ENCODE data around the gene REC114. TPM values are rescaled to one million over a fixed set of nuclear protein-coding genes. Genes with fewer than 3 reads are reported as not detected.

REC114 gene
- total RNA-seq, 1 donor from 2014 or later, result not detected

GRCh38 chr15:73467758-73468157 is 24.8 kb downstream of the REC114 start:
- Histone ChIP-seq H3K36me3 (ENCODE audit: control insufficient read depth, insufficient read depth, low read length) (no peaks in the 10 kb centered on the region), H3K4me3 (ENCODE audit: low read depth, low read length) (no peak overlapping the region), H3K27me3 (ENCODE audit: control insufficient read depth, insufficient read depth, low read length) (no peaks in the 10 kb centered on the region)
- no peak for DNase-seq (ENCODE audit: low read depth)
- TF ChIP-seq CTCF (IDR thresholded peaks at IDR 0.05; ENCODE audit: insufficient read depth, low read length, poor library complexity, severe bottlenecking), result no peak

DNA sequence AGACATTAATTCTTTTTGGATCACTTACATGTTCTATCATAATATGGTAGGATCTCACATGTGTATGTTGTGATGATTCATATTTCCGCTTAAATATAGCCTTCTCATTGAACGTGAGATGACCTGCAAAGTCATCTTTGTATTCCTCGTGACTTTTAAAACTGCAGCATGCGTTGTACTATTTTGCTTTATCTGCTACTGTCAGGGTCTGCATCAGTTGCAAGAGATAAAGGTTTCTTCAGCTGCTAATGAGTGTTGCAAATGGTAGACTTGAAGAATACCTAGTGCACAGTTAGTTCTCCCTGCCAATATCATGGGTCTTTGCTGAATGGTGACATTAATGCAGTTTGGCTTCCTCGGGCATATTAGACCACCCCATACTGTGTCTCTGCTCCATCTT is 31.8 kb downstream of the REC114 start:
- no peak for DNase-seq (ENCODE audit: low read depth)
- no peak for TF ChIP-seq CTCF (IDR thresholded peaks at IDR 0.05; ENCODE audit: insufficient read depth, low read length, poor library complexity, severe bottlenecking)
- Histone ChIP-seq H3K4me3 (ENCODE audit: low read depth, low read length) (no peak overlapping the region), H3K36me3 (ENCODE audit: control insufficient read depth, insufficient read depth, low read length) (no peaks in the 10 kb centered on the region), H3K27me3 (ENCODE audit: control insufficient read depth, insufficient read depth, low read length) (no peaks in the 10 kb centered on the region)

- TF ChIP-seq CTCF (IDR thresholded peaks at IDR 0.05; ENCODE audit: insufficient read depth, low read length, poor library complexity, severe bottlenecking), result no peak
- no peak for DNase-seq (ENCODE audit: low read depth)
- Histone ChIP-seq H3K4me3 (ENCODE audit: low read depth, low read length) (no peak overlapping the region), H3K27me3 (ENCODE audit: control insufficient read depth, insufficient read depth, low read length) (no peaks in the 10 kb centered on the region), H3K36me3 (ENCODE audit: control insufficient read depth, insufficient read depth, low read length) (no peaks in the 10 kb centered on the region)
These were observed 33.8 kb downstream of the REC114 start for GRCh38 chr15:73476704-73477216.

- DNase-seq (ENCODE audit: low read depth), result no peak
- Histone ChIP-seq H3K27me3 (ENCODE audit: control insufficient read depth, insufficient read depth, low read length) (no peaks in the 10 kb centered on the region), H3K36me3 (ENCODE audit: control insufficient read depth, insufficient read depth, low read length) (no peaks in the 10 kb centered on the region), H3K4me3 (ENCODE audit: low read depth, low read length) (no peak overlapping the region)
- no peak for TF ChIP-seq CTCF (IDR thresholded peaks at IDR 0.05; ENCODE audit: insufficient read depth, low read length, poor library complexity, severe bottlenecking)
These were observed 37.1 kb downstream of the REC114 start for GRCh38 chr15:73480050-73480449.

GRCh38 chr15:73482166-73482565 is 39.2 kb downstream of the REC114 start:
- no peak for DNase-seq (ENCODE audit: low read depth)

More at GRCh38 chr15:73482166-73482565, 39.2 kb downstream of the REC114 start:
- no peaks in the 10 kb centered on the region for H3K27me3 ChIP-seq (ENCODE audit: control insufficient read depth, insufficient read depth, low read length)
- no peak for TF ChIP-seq CTCF (IDR thresholded peaks at IDR 0.05; ENCODE audit: insufficient read depth, low read length, poor library complexity, severe bottlenecking)
- no peak overlapping the region for H3K4me3 ChIP-seq (ENCODE audit: low read depth, low read length)
- no peaks in the 10 kb centered on the region for H3K36me3 ChIP-seq (ENCODE audit: control insufficient read depth, insufficient read depth, low read length)
